Measurements from ENCODE around the gene PIK3R1.

GRCh38 chr5:68282001-68282400 is 66.4 kb downstream of the PIK3R1 start:
- no peak for TF ChIP-seq RAD21 (IDR thresholded peaks at IDR 0.05; ENCODE audit: low read depth)
- no peak for TF ChIP-seq YY1 (IDR thresholded peaks at IDR 0.05; ENCODE audit: low read depth)
- TF ChIP-seq CEBPB (IDR thresholded peaks at IDR 0.05) = no peak
- no peak for TF ChIP-seq REST (IDR thresholded peaks at IDR 0.05; ENCODE audit: low read depth)
- TF ChIP-seq EP300 (IDR thresholded peaks at IDR 0.05; ENCODE audit: borderline replicate concordance) = no peak
- no peak for TF ChIP-seq ZBTB7A (IDR thresholded peaks at IDR 0.05; ENCODE audit: low read depth)
- TF ChIP-seq CREB1 (IDR thresholded peaks at IDR 0.05; ENCODE audit: low read depth) = no peak
- no peak for TF ChIP-seq FOXM1 (IDR thresholded peaks at IDR 0.05; ENCODE audit: borderline replicate concordance, low read depth)
- TF ChIP-seq, protein P1, sequence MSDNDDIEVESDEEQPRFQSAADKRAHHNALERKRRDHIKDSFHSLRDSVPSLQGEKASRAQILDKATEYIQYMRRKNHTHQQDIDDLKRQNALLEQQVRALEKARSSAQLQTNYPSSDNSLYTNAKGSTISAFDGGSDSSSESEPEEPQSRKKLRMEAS (IDR thresholded peaks at IDR 0.05) = no peak
- TF ChIP-seq EGR1 (IDR thresholded peaks at IDR 0.05) = no peak
- TF ChIP-seq TAF1 (IDR thresholded peaks at IDR 0.05; ENCODE audit: low read depth) = no peak
- TF ChIP-seq TCF12 (IDR thresholded peaks at IDR 0.05; ENCODE audit: low read depth) = no peak
